Erythroblast (primary cell): ENCODE results near the gene C1QTNF3.

ENCODE experiments used
- DNase-seq, 2 experiments: peaks; one replicate each; lab custom pipeline; 2025; lab: John Stamatoyannopoulos, UW
- GATA1 ChIP-seq: IDR thresholded peaks from 2 replicates; pipeline ENCODE4 v1.6.1; 2011; ENCODE audit warnings: low read depth, mild to moderate bottlenecking, control low read depth, low read length, moderate library complexity
- POLR2A ChIP-seq: IDR thresholded peaks from 2 replicates; pipeline ENCODE4 v1.6.1; 2011; ENCODE audit warnings: mild to moderate bottlenecking, low read length

Gene C1QTNF3

GRCh38 chr5:34057569-34057968 is 14.6 kb upstream of the C1QTNF3 start:
- TF ChIP-seq GATA1 (no peak), POLR2A (no peak)
- DNase-seq: no peak

GRCh38 chr5:34057118-34057517 is 14.1 kb upstream of the C1QTNF3 start:
- no peak for TF ChIP-seq POLR2A
- TF ChIP-seq GATA1: no peak
- DNase-seq: no peak

GRCh38 chr5:34055667-34056066 is 12.7 kb upstream of the C1QTNF3 start:
- TF ChIP-seq GATA1 (no peak), POLR2A (no peak)
- no peak for DNase-seq

- TF ChIP-seq GATA1 (no peak), POLR2A (no peak)
- DNase-seq: no peak
These were observed 11.4 kb upstream of the C1QTNF3 start for GRCh38 chr5:34054400-34054729.

GRCh38 chr5:34053571-34054399 is 10.8 kb upstream of the C1QTNF3 start:
- TF ChIP-seq GATA1 (no peak), POLR2A (no peak)
- no peak for DNase-seq

- DNase-seq: no peak
- no peak for TF ChIP-seq POLR2A
- TF ChIP-seq GATA1: no peak
These were observed 10.1 kb upstream of the C1QTNF3 start for GRCh38 chr5:34053133-34053532.

- TF ChIP-seq POLR2A (no peak), GATA1 (no peak)
- DNase-seq: no peak
These were observed 8.5 kb upstream of the C1QTNF3 start for GRCh38 chr5:34051374-34051980.

GRCh38 chr5:34047774-34048572 is 5.0 kb upstream of the C1QTNF3 start:
- TF ChIP-seq GATA1 (no peak), POLR2A (no peak)
- no peak for DNase-seq

GRCh38 chr5:34047143-34047542 is 4.1 kb upstream of the C1QTNF3 start:
- no peak for DNase-seq
- TF ChIP-seq POLR2A (no peak), GATA1 (no peak)

- no peak for TF ChIP-seq GATA1
- TF ChIP-seq POLR2A: no peak
These were observed 3.0 kb upstream of the C1QTNF3 start for GRCh38 chr5:34045996-34046395.

GRCh38 chr5:34045023-34045422 is 2.0 kb upstream of the C1QTNF3 start:
- no peak for DNase-seq

More at GRCh38 chr5:34045996-34046395, 3.0 kb upstream of the C1QTNF3 start:
- DNase-seq: no peak

GRCh38 chr5:34042321-34042720 is 692 bp downstream of the C1QTNF3 start:
- TF ChIP-seq POLR2A (no peak), GATA1 (no peak)
- DNase-seq: no peak

More at GRCh38 chr5:34045023-34045422, 2.0 kb upstream of the C1QTNF3 start:
- TF ChIP-seq GATA1 (no peak), POLR2A (no peak)

GRCh38 chr5:34041247-34041972 is 1.6 kb downstream of the C1QTNF3 start:
- no peak for DNase-seq
- TF ChIP-seq POLR2A (no peak), GATA1 (no peak)
